Prostate gland (tissue), 2 donors: ENCODE measurements around the gene DNAH3. TPM values are rescaled to one million over a fixed set of nuclear protein-coding genes. Genes with fewer than 3 reads are reported as not detected.
"Not testable (repeated sequence)": the region's sequence is repeated elsewhere in the genome, so short reads cannot be mapped to it uniquely, and the experiment has no call there.

ENCODE experiments used
- DNase-seq: peaks from one replicate; pipeline ENCODE4 v3.0.0-alpha.2; 2019; ENCODE audit warnings: low spot score
- H3K27ac ChIP-seq, 2 donors: fragments of 200-600 bp; sonication (generic); 2 replicates each; pipeline ENCODE4 v1.5.1; 2017 to 2019
- H3K27me3 ChIP-seq: fragments of 200-600 bp; sonication (generic); replicated peaks from 2 replicates; pipeline ENCODE4 v1.5.1; 2019; ENCODE audit not compliant: insufficient read depth
- H3K36me3 ChIP-seq, 2 donors: fragments of 200-600 bp; sonication (generic); 1 replicate in 1 of 2; 2 replicates in 1 of 2; pipeline versions ENCODE4 v1.5.1 to v1.8.1; 2017 to 2019
- H3K4me1 ChIP-seq: fragments of 200-600 bp; sonication (generic); replicated peaks from 2 replicates; pipeline ENCODE4 v1.5.1; 2019
- H3K4me3 ChIP-seq, 2 donors: fragments of 200-600 bp; sonication (generic); 2 replicates each; pipeline ENCODE4 v1.5.1; 2017 to 2019
- H3K9me3 ChIP-seq: fragments of 200-600 bp; sonication (generic); 2 replicates; pipeline ENCODE4 v1.5.1; 2017
- CTCF ChIP-seq, 4 experiments: fragments of 200-600 bp in 2 of 4; fragments of 450-650 bp in 2 of 4; sonication (generic) in 2 of 4; IDR thresholded peaks; 1 replicate in 3 of 4; 2 replicates in 1 of 4; pipeline ENCODE4 v1.5.1; 2016 to 2019; ENCODE audit warnings: antibody characterized with exemption in 4 of 4, mild to moderate bottlenecking in 2 of 4, moderate library complexity in 2 of 4
- POLR2A ChIP-seq: fragments of 450-650 bp; IDR thresholded peaks from one replicate; pipeline ENCODE4 v1.6.1; 2016; ENCODE audit warnings: antibody characterized with exemption, mild to moderate bottlenecking
- POLR2AphosphoS5 ChIP-seq: sonication (generic); formaldehyde crosslinking; IDR thresholded peaks from one replicate; pipeline ENCODE4 v1.6.1; 2017; ENCODE audit warnings: antibody characterized with exemption
- WGBS: methylation state at CpG from one replicate; pipeline ENCODE4 v1.1.5; 2018; 5-methylcytosine and 5-hydroxymethylcytosine counted together
- intact Hi-C: fragments of 100-400 bp; cut with DNase I; formaldehyde crosslinking; loops from one replicate; pipeline ENCODE4 v1.14.2; 2022
- total RNA-seq, 2 donors: library from RNA; depleted of rRNA; stranded (reverse); fragments of >200 nt; gene quantifications; one replicate each; pipeline ENCODE4 v1.1.0, GENCODE V29; 2016

DNAH3 gene, protein sequence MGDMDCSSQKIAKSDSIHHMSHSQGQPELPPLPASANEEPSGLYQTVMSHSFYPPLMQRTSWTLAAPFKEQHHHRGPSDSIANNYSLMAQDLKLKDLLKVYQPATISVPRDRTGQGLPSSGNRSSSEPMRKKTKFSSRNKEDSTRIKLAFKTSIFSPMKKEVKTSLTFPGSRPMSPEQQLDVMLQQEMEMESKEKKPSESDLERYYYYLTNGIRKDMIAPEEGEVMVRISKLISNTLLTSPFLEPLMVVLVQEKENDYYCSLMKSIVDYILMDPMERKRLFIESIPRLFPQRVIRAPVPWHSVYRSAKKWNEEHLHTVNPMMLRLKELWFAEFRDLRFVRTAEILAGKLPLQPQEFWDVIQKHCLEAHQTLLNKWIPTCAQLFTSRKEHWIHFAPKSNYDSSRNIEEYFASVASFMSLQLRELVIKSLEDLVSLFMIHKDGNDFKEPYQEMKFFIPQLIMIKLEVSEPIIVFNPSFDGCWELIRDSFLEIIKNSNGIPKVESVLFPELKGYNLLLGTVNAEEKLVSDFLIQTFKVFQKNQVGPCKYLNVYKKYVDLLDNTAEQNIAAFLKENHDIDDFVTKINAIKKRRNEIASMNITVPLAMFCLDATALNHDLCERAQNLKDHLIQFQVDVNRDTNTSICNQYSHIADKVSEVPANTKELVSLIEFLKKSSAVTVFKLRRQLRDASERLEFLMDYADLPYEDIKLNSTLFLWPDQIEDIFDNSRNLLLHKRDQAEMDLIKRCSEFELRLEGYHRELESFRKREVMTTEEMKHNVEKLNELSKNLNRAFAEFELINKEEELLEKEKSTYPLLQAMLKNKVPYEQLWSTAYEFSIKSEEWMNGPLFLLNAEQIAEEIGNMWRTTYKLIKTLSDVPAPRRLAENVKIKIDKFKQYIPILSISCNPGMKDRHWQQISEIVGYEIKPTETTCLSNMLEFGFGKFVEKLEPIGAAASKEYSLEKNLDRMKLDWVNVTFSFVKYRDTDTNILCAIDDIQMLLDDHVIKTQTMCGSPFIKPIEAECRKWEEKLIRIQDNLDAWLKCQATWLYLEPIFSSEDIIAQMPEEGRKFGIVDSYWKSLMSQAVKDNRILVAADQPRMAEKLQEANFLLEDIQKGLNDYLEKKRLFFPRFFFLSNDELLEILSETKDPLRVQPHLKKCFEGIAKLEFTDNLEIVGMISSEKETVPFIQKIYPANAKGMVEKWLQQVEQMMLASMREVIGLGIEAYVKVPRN (N-terminal part only)
- 1 to 10 TPM in 1 of 2 donors, under 1 TPM in 1; 0.09 to 8.0 TPM for total RNA-seq

DNA sequence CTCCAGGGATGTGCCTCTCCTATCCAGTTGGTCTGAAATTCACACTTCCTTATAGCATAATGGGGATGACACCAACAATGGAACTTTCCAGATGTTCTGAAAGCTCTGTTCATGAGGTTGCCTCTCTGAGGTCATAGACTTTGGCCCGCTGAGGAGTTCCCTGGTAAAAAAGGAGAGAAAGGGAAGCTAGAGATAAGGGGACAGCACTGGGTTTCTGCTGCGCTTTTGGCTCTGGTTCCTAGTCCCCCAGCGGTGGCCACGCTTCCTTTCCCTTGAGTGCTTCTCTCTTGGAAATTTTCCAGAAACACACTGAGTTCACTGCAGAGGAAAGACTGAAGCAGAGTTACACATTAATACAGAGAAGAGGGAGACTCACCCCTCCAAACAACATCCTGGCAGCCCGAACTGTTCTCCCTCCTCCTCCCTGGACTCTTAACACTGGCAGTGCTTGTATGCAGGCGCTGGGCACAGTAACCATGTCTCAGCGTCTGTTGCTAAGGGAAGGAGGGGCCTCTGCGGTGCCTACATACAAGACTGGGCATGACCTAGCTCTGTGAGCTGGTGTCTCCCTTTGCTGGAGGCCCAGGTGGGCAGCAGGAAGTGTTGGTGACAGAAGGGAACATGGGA is at the start of gene DNAH3:
Gene DNAH3 (minus strand): TSS at position 472 of the 627 bp plus-strand sequence. CDS start 527 bp downstream, outside the sequence.
- Histone ChIP-seq H3K27ac (no peak within 1 kb of the TSS), H3K36me3 (no peaks in the 10 kb centered on the region), H3K9me3 (no peaks in the 10 kb centered on the region), H3K27me3 (no peaks in the 10 kb centered on the region), H3K4me3 (no peak within 1 kb of the TSS), H3K4me1 (no peaks in the 10 kb centered on the region)
- 9% methylated on average over 8 of the region's 8 CpGs for WGBS
- peak; percentile 74 for DNase-seq
- no peak for TF ChIP-seq CTCF (IDR thresholded peaks at IDR 0.05)
- TF ChIP-seq POLR2A: no peak
- peak; percentile 74 for TF ChIP-seq POLR2AphosphoS5
- intact Hi-C loops: loop anchor here (10.0 kb wide), 1 partner anchor 414 kb away; no protein-coding TSS in a partner anchor

DNA sequence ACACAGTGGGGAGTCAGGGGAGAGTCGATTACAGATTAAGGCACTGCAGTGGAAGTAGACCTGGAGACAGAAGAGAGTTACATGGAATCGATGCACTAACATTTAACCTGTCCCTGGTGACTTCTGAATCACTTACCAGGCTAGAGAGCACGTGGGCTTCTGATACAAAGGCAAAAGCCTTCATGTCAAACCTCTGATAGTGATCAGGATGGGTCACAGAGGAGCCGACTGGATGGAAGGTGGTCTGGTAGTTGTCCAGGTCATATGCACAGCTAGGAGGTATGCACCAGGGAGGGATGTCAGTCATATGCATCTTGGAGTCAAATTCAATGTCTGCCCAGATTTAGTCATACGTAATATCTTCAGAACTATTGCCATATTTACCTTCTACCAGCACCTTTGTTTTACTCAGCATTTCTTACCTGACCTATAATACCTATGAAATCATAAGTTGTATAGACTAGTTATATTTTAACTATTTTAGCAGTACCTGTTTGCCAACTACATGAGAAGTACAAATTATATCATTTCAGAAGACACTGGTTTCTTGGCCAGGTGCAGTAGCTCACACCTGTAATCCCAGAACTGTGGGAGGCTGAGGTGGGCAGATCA is 49.1 kb upstream of the DNAH3 start:
- 71% methylated on average over 5 of the region's 5 CpGs for WGBS
- no peaks in the 10 kb centered on the region for H3K4me1 ChIP-seq
- TF ChIP-seq POLR2A (no peak), POLR2AphosphoS5 (no peak), CTCF (IDR thresholded peaks at IDR 0.05) (no peak)
- no peak overlapping the region for H3K4me3 ChIP-seq
- no peak overlapping the region for H3K27ac ChIP-seq
- H3K27me3 ChIP-seq: no peaks in the 10 kb centered on the region
- no peaks in the 10 kb centered on the region for H3K36me3 ChIP-seq
- no peaks in the 10 kb centered on the region for H3K9me3 ChIP-seq
- no peak for DNase-seq
- intact Hi-C loops: no loop called here

- Histone ChIP-seq H3K36me3 (no peaks in the 10 kb centered on the region), H3K27ac (no peak overlapping the region), H3K27me3 (no peaks in the 10 kb centered on the region), H3K9me3 (no peaks in the 10 kb centered on the region), H3K4me3 (no peak overlapping the region), H3K4me1 (no peaks in the 10 kb centered on the region)
- no peak for DNase-seq
- intact Hi-C loops: no loop called here
- TF ChIP-seq POLR2AphosphoS5 (no peak), CTCF (IDR thresholded peaks at IDR 0.05) (no peak), POLR2A (no peak)
- WGBS: 89% methylated on average over 3 of the region's 3 CpGs
These were observed 47.0 kb upstream of the DNAH3 start for GRCh38 chr16:21197621-21198020.

GRCh38 chr16:21197112-21197511 is 46.5 kb upstream of the DNAH3 start:
- DNase-seq: no peak
- no peaks in the 10 kb centered on the region for H3K9me3 ChIP-seq
- WGBS: 93% methylated on average over 1 of the region's 1 CpG
- TF ChIP-seq POLR2AphosphoS5 (no peak), POLR2A (no peak), CTCF (IDR thresholded peaks at IDR 0.05) (no peak)
- no peak overlapping the region for H3K27ac ChIP-seq
- no peaks in the 10 kb centered on the region for H3K27me3 ChIP-seq
- H3K4me3 ChIP-seq: no peak overlapping the region
- no peaks in the 10 kb centered on the region for H3K36me3 ChIP-seq
- H3K4me1 ChIP-seq: no peaks in the 10 kb centered on the region
- intact Hi-C loops: no loop called here

GRCh38 chr16:21195330-21195729 is 44.7 kb upstream of the DNAH3 start:
- H3K4me1 ChIP-seq, H3K27ac ChIP-seq, H3K4me3 ChIP-seq, H3K9me3 ChIP-seq, H3K36me3 ChIP-seq, DNase-seq, H3K27me3 ChIP-seq, intact Hi-C loops: not testable (repeated sequence)
- WGBS: 91% methylated on average over 8 of the region's 8 CpGs
